VCaP (cell line): ENCODE data around the gene NPIPB2.
"Not testable (repeated sequence)": the region's sequence is repeated elsewhere in the genome, so short reads cannot be mapped to it uniquely, and the experiment has no call there.

ENCODE experiments used
- H3K27ac ChIP-seq: fragments of 450-650 bp; 2 replicates; pipeline ENCODE4 v1.5.1; 2017
- CTCF ChIP-seq: fragments of 450-650 bp; conservative IDR thresholded peaks from 2 replicates; pipeline ENCODE4 v1.5.1; 2017; ENCODE audit warnings: mild to moderate bottlenecking, moderate library complexity

NPIPB2 gene

GRCh38 chr16:11941945-11942344 lies at the start of gene NPIPB2:
Gene NPIPB2, minus strand, starts transcription at chr16:11942045. Its CDS starts 0 bp downstream, at chr16:11942045.
- H3K27ac ChIP-seq, result not testable (repeated sequence)

GRCh38 chr16:11990702-11991390 lies 49.0 kb upstream of the NPIPB2 start:
- no peak overlapping the region for H3K27ac ChIP-seq
- no peak for TF ChIP-seq CTCF

- TF ChIP-seq CTCF, result no peak
- H3K27ac ChIP-seq, result no peak overlapping the region
Observed at GRCh38 chr16:11988258-11988978, 46.6 kb upstream of the NPIPB2 start.

GRCh38 chr16:11986521-11987057 lies 44.7 kb upstream of the NPIPB2 start:
- TF ChIP-seq CTCF, result no peak
- no peak overlapping the region for H3K27ac ChIP-seq

- TF ChIP-seq CTCF, result no peak
- no peak overlapping the region for H3K27ac ChIP-seq
Observed at GRCh38 chr16:11985250-11985649, 43.4 kb upstream of the NPIPB2 start.

GRCh38 chr16:11980136-11980844 lies 38.4 kb upstream of the NPIPB2 start:
- no peak overlapping the region for H3K27ac ChIP-seq
- TF ChIP-seq CTCF, result no peak

GRCh38 chr16:11979013-11979672 lies 37.3 kb upstream of the NPIPB2 start:
- H3K27ac ChIP-seq, result no peak overlapping the region
- TF ChIP-seq CTCF, result no peak
